Endothelial cell of umbilical vein (primary cell): ENCODE data around the gene C5. TPM values are rescaled to one million over a fixed set of nuclear protein-coding genes. Genes with fewer than 3 reads are reported as not detected.

Experiments used
- BruUV-seq: library from RNA; stranded (reverse); fragments of 400-500 nt; replicated peaks from 2 replicates; lab custom pipeline; 2021; lab: Mats Ljungman, UMichigan
- CTCF ChIA-PET: fragments of 300-600, 350-600 bp; sonication (Branson Sonifier 250); formaldehyde crosslinking; loops from one replicate; lab custom pipeline; 2021; ENCODE audit warnings: antibody characterized with exemption, inconsistent platforms; lab: Charles Lee
- POLR2A ChIA-PET: fragments of 300-600, 350-600 bp; sonication (Branson Sonifier 250); formaldehyde crosslinking; loops from one replicate; lab custom pipeline; 2021; ENCODE audit warnings: antibody characterized with exemption, inconsistent platforms; lab: Charles Lee
- DNase-seq: peaks from one replicate; pipeline ENCODE4 v3.0.0-alpha.2; 2011; ENCODE audit warnings: low read depth, low spot score
- FAIRE-seq: peaks from 2 replicates; lab custom pipeline; 2011; peaks lifted over from hg19 to GRCh38; lab: Jason Lieb, UNC
- H2AFZ ChIP-seq: 2 replicates; pipeline ENCODE4 v1.6.0; 2012; ENCODE audit warnings: low read depth, low read length, control low read depth, inconsistent platforms
- H3K27ac ChIP-seq: 2 replicates; pipeline ENCODE4 v1.5.1; 2011; ENCODE audit warnings: low read depth, mild to moderate bottlenecking, control low read depth, low read length, moderate library complexity; ENCODE audit not compliant: insufficient read depth
- H3K27me3 ChIP-seq, 2 experiments: 2 replicates each; pipeline versions ENCODE4 v1.6.0 to v1.6.1; 2011; ENCODE audit warnings: low read length in 2 of 2, mixed read lengths in 1 of 2; ENCODE audit not compliant: control insufficient read depth in 2 of 2, insufficient read depth in 2 of 2
- H3K36me3 ChIP-seq, 2 experiments: 2 replicates in 1 of 2; 3 replicates in 1 of 2; pipeline ENCODE4 v1.5.1; 2011; ENCODE audit warnings: low read length in 2 of 2, mild to moderate bottlenecking in 1 of 2, moderate library complexity in 1 of 2; ENCODE audit not compliant: control insufficient read depth in 2 of 2, insufficient read depth in 2 of 2; ENCODE audit errors: extremely low read depth in 1 of 2
- H3K4me1 ChIP-seq: 3 replicates; pipeline ENCODE4 v1.5.1; 2011; ENCODE audit warnings: mild to moderate bottlenecking, low read length; ENCODE audit not compliant: control insufficient read depth, insufficient read depth; ENCODE audit errors: extremely low read depth
- H3K4me2 ChIP-seq: 2 replicates; pipeline ENCODE4 v1.6.1; 2011; ENCODE audit warnings: low read length, control low read depth, mixed read lengths; ENCODE audit not compliant: insufficient read depth
- H3K4me3 ChIP-seq, 3 experiments: fragments of 200-600 bp in 1 of 3; sonication (generic), shearing (Covaris generic) in 1 of 3; replicated peaks in 1 of 3; 2 replicates each; pipeline ENCODE4 v1.5.1; 2011 to 2016; ENCODE audit warnings: control low read depth in 3 of 3, low read length in 3 of 3, mild to moderate bottlenecking in 2 of 3, inconsistent platforms in 1 of 3, low read depth in 1 of 3, moderate library complexity in 1 of 3; ENCODE audit not compliant: insufficient read depth in 1 of 3
- H3K79me2 ChIP-seq: 2 replicates; pipeline ENCODE4 v1.6.0; 2012; ENCODE audit warnings: low read length, inconsistent platforms; ENCODE audit not compliant: control insufficient read depth, insufficient read depth
- H3K9ac ChIP-seq: replicated peaks from 2 replicates; pipeline ENCODE3; 2011; ENCODE audit warnings: low read length, control low read depth; ENCODE audit not compliant: insufficient read depth; ENCODE audit errors: extremely low read depth
- H3K9me1 ChIP-seq: replicated peaks from 3 replicates; pipeline ENCODE4 v1.6.0; 2011; ENCODE audit warnings: mild to moderate bottlenecking, low read length; ENCODE audit not compliant: control insufficient read depth, insufficient read depth; ENCODE audit errors: extremely low read depth
- H3K9me3 ChIP-seq: replicated peaks from 2 replicates; pipeline ENCODE4 v1.5.1; 2012; ENCODE audit warnings: low read length, inconsistent platforms; ENCODE audit not compliant: control insufficient read depth, insufficient read depth
- H4K20me1 ChIP-seq: replicated peaks from 2 replicates; pipeline ENCODE3; 2011; ENCODE audit warnings: mild to moderate bottlenecking, low read length; ENCODE audit not compliant: control insufficient read depth, insufficient read depth; ENCODE audit errors: extremely low read depth
- CTCF ChIP-seq, 2 donors: IDR thresholded peaks; 1 replicate in 1 of 2; 2 replicates in 1 of 2; pipeline ENCODE4 v1.5.1; 2011; ENCODE audit warnings: low read length in 2 of 2, mild to moderate bottlenecking in 2 of 2, moderate library complexity in 2 of 2, control low read depth in 1 of 2, inconsistent platforms in 1 of 2, low read depth in 1 of 2; ENCODE audit not compliant: insufficient read depth in 1 of 2; ENCODE audit errors: extremely low read depth in 1 of 2
- EZH2 ChIP-seq: IDR thresholded peaks from 2 replicates; pipeline ENCODE4 v1.6.1; 2012; ENCODE audit warnings: borderline replicate concordance, low read depth, mild to moderate bottlenecking, moderate library complexity, low read length, inconsistent platforms; ENCODE audit not compliant: severe bottlenecking
- FOS ChIP-seq: IDR thresholded peaks from 2 replicates; pipeline ENCODE4 v1.6.1; 2011; ENCODE audit warnings: mild to moderate bottlenecking, low read length, moderate library complexity, borderline replicate concordance; ENCODE audit not compliant: insufficient read depth
- GATA2 ChIP-seq: IDR thresholded peaks from 2 replicates; pipeline ENCODE4 v1.7.0; 2011; ENCODE audit warnings: low read depth, mild to moderate bottlenecking, moderate library complexity, mixed read lengths, low read length; ENCODE audit not compliant: insufficient read length, insufficient read depth
- JUN ChIP-seq: IDR thresholded peaks from 2 replicates; pipeline ENCODE4 v1.6.1; 2011; ENCODE audit warnings: borderline replicate concordance, low read depth; ENCODE audit not compliant: insufficient read length, insufficient read depth
- MAX ChIP-seq: IDR thresholded peaks from 2 replicates; pipeline ENCODE4 v1.6.1; 2011; ENCODE audit not compliant: insufficient read depth, insufficient read length
- MYC ChIP-seq: IDR thresholded peaks from one replicate; pipeline ENCODE4 v1.6.1; 2011; ENCODE audit warnings: mild to moderate bottlenecking, low read depth, low read length
- POLR2A ChIP-seq: IDR thresholded peaks from 2 replicates; pipeline ENCODE4 v1.6.1; 2012; ENCODE audit warnings: low read depth, mild to moderate bottlenecking, control low read depth, low read length
- POLR2AphosphoS5 ChIP-seq: IDR thresholded peaks from 2 replicates; pipeline ENCODE4 v1.6.1; 2012; ENCODE audit warnings: low read depth, mild to moderate bottlenecking, control low read depth, low read length, moderate library complexity; ENCODE audit not compliant: insufficient read depth
- dilution Hi-C: fragments of 300-500 bp; cut with MboI; formaldehyde crosslinking; loops from one replicate; pipeline ENCODE4 v1.15.0; 2019; ENCODE audit warnings: low sequenced_read_pairs; ENCODE audit not compliant: extremely low pct_ligation_motif_present
- intact Hi-C: fragments of 100-400 bp; cut with micrococcal nuclease; formaldehyde crosslinking; loops from one replicate; pipeline ENCODE4 v1.10.0; 2022
- polyA plus RNA-seq, 4 experiments: library from polyadenylated mRNA; depleted of rRNA in 3 of 4; stranded (reverse) in 3 of 4; unstranded in 1 of 4; fragments of >200 nt; gene quantifications; 2 replicates each; pipeline versions ENCODE4 v1.2.1 to v1.2.3, GENCODE V29; 2011 to 2012; ENCODE audit warnings: missing spikeins in 1 of 4
- total RNA-seq: library from RNA; stranded (reverse); gene quantifications from 2 replicates; pipeline ENCODE4 v1.2.3, GENCODE V29; 2021

Gene C5
- total and polyA plus RNA-seq, 2 donors (not counting 3 experiments of a cell fraction or from before 2014, with no cell fraction given) = 0.79 to 1.6 TPM

- H3K79me2 ChIP-seq = no peaks in the 10 kb centered on the region
- H3K36me3 ChIP-seq = no peaks in the 10 kb centered on the region
- H3K9ac ChIP-seq = no peak overlapping the region
- no peaks in the 10 kb centered on the region for H3K9me3 ChIP-seq
- intact Hi-C loops = no loop called here
- H3K4me3 ChIP-seq = no peak overlapping the region
- TF ChIP-seq MAX (no peak), EZH2 (no peak), MYC (no peak), POLR2A (no peak), GATA2 (no peak), POLR2AphosphoS5 (no peak), FOS (no peak), JUN (no peak), CTCF (IDR thresholded peaks at IDR 0.05; ENCODE audit: extremely low read depth in 1 of 2, insufficient read depth in 1 of 2, low read depth in 1 of 2, low read length in 2 of 2) (no peak)
- H2AFZ ChIP-seq = peak overlapping the region; percentile 69
- no peak overlapping the region for H3K4me2 ChIP-seq
- dilution Hi-C loops = no loop called here
- no peaks in the 10 kb centered on the region for H3K9me1 ChIP-seq
- FAIRE-seq (no peak), DNase-seq (no peak)
- peaks cover 52% of the 10 kb centered on the region for H3K4me1 ChIP-seq
- no peaks in the 10 kb centered on the region for H4K20me1 ChIP-seq
- ChIA-PET POLR2A (no interaction called here), CTCF (interaction anchor here (1.7 kb wide), 1 partner anchor 36 kb away, joined by 7 read pairs; no protein-coding TSS in a partner anchor)
- no peaks in the 10 kb centered on the region for H3K27me3 ChIP-seq
- no peak overlapping the region for H3K27ac ChIP-seq
- no TSS peak for BruUV-seq
These were observed 105.1 kb downstream of the C5 start for GRCh38 chr9:120944948-120945347.
